OCI-LY3 (cell line): ENCODE data around the gene SDSL.

Experiments
- H2AFZ ChIP-seq: fragments of 200-600, 300-600 bp; shearing (Covaris generic); 2 replicates; pipeline ENCODE4 v1.6.0; 2014; ENCODE audit warnings: antibody characterized with exemption, low read depth, low read length
- H3K27ac ChIP-seq: fragments of 200-600, 300-600 bp; sonication (generic); 2 replicates; pipeline ENCODE4 v1.5.1; 2014; ENCODE audit warnings: mild to moderate bottlenecking, low read length, moderate library complexity, mixed read lengths
- H3K27me3 ChIP-seq: fragments of 200-600, 300-600 bp; sonication (generic); 2 replicates; pipeline ENCODE4 v1.6.1; 2014; ENCODE audit warnings: low read depth, low read length, mixed read lengths
- H3K36me3 ChIP-seq: fragments of 200-600, 300-600 bp; sonication (generic); replicated peaks from 2 replicates; pipeline ENCODE3; 2014; ENCODE audit warnings: low read depth, low read length, mixed read lengths
- H3K4me1 ChIP-seq: fragments of 300-600, 200-600 bp; sonication (generic); 2 replicates; pipeline ENCODE4 v1.6.1; 2014; ENCODE audit warnings: low read length, mixed read lengths
- H3K4me2 ChIP-seq: fragments of 200-600, 300-600 bp; sonication (generic); 2 replicates; pipeline ENCODE4 v1.6.1; 2014; ENCODE audit warnings: low read length, mixed read lengths
- H3K4me3 ChIP-seq: fragments of 300-600, 200-600 bp; sonication (generic); 2 replicates; pipeline ENCODE4 v1.5.1; 2014; ENCODE audit warnings: antibody characterized with exemption, mild to moderate bottlenecking, low read length, moderate library complexity
- H3K79me2 ChIP-seq: fragments of 300-600, 200-600 bp; shearing (Covaris generic); 2 replicates; pipeline ENCODE4 v1.6.1; 2014; ENCODE audit warnings: mild to moderate bottlenecking, low read length, mixed read lengths
- H3K9ac ChIP-seq: fragments of 300-600, 200-600 bp; shearing (Covaris generic); 2 replicates; pipeline ENCODE4 v1.6.0; 2014; ENCODE audit warnings: mild to moderate bottlenecking, low read length, moderate library complexity
- H3K9me3 ChIP-seq: fragments of 200-600, 300-600 bp; shearing (Covaris generic); 2 replicates; pipeline ENCODE4 v1.6.1; 2014; ENCODE audit warnings: low read length, mixed read lengths; ENCODE audit not compliant: insufficient read depth
- H4K20me1 ChIP-seq: fragments of 200-600, 300-600 bp; sonication (generic); 2 replicates; pipeline ENCODE4 v1.6.1; 2016; ENCODE audit warnings: low read length, mixed read lengths; ENCODE audit not compliant: insufficient read depth
- CTCF ChIP-seq: fragments of 200-600, 300-600 bp; sonication (generic); IDR thresholded peaks from 2 replicates; pipeline ENCODE4 v1.5.1; 2014; ENCODE audit warnings: antibody characterized with exemption, low read length, low read depth
- EZH2phosphoT487 ChIP-seq: fragments of 200-600 bp; shearing (Covaris generic); IDR thresholded peaks from 2 replicates; pipeline ENCODE4 v1.6.1; 2018; ENCODE audit warnings: antibody characterized with exemption, mixed run types, low read depth

SDSL gene

GRCh38 chr12:113448873-113449272, 26.7 kb downstream of the SDSL start:
- H3K4me1 ChIP-seq = no peaks in the 10 kb centered on the region
- H2AFZ ChIP-seq = no peak overlapping the region
- H3K27ac ChIP-seq = no peak overlapping the region
- no peaks in the 10 kb centered on the region for H3K9me3 ChIP-seq
- TF ChIP-seq EZH2phosphoT487 = no peak
- no peaks in the 10 kb centered on the region for H4K20me1 ChIP-seq
- no peak overlapping the region for H3K4me3 ChIP-seq
- H3K79me2 ChIP-seq = no peaks in the 10 kb centered on the region
- H3K9ac ChIP-seq = no peak overlapping the region
- H3K4me2 ChIP-seq = no peak overlapping the region
- H3K27me3 ChIP-seq = peaks cover 8% of the 10 kb centered on the region; the same call in 1 of the 2 replicates
- no peaks in the 10 kb centered on the region for H3K36me3 ChIP-seq

- Histone ChIP-seq H3K36me3 (no peaks in the 10 kb centered on the region), H3K9ac (no peak overlapping the region), H2AFZ (no peak overlapping the region), H3K4me3 (no peak overlapping the region), H3K4me1 (no peaks in the 10 kb centered on the region), H4K20me1 (no peaks in the 10 kb centered on the region), H3K27me3 (peaks cover 8% of the 10 kb centered on the region; the same call in 1 of the 2 replicates), H3K27ac (no peak overlapping the region), H3K9me3 (no peaks in the 10 kb centered on the region), H3K4me2 (no peak overlapping the region), H3K79me2 (no peaks in the 10 kb centered on the region)
- TF ChIP-seq CTCF (no peak), EZH2phosphoT487 (no peak)
Measured at GRCh38 chr12:113449299-113449698, 27.1 kb downstream of the SDSL start.

GRCh38 chr12:113449839-113450238, 27.7 kb downstream of the SDSL start:
- Histone ChIP-seq H3K79me2 (no peaks in the 10 kb centered on the region), H3K27ac (no peak overlapping the region), H3K9ac (no peak overlapping the region), H3K27me3 (peaks cover 8% of the 10 kb centered on the region; the same call in 1 of the 2 replicates), H3K4me3 (no peak overlapping the region), H3K9me3 (no peaks in the 10 kb centered on the region), H3K4me2 (no peak overlapping the region), H2AFZ (no peak overlapping the region), H3K36me3 (no peaks in the 10 kb centered on the region), H4K20me1 (no peaks in the 10 kb centered on the region), H3K4me1 (no peaks in the 10 kb centered on the region)
- TF ChIP-seq CTCF (no peak), EZH2phosphoT487 (no peak)

- Histone ChIP-seq H3K9me3 (no peaks in the 10 kb centered on the region), H2AFZ (no peak overlapping the region), H3K4me3 (no peak overlapping the region), H3K4me2 (no peak overlapping the region), H3K9ac (no peak overlapping the region), H3K27ac (no peak overlapping the region), H4K20me1 (no peaks in the 10 kb centered on the region), H3K4me1 (peaks cover 15% of the 10 kb centered on the region), H3K36me3 (no peaks in the 10 kb centered on the region), H3K27me3 (peaks cover 5% of the 10 kb centered on the region; the same call in 1 of the 2 replicates), H3K79me2 (no peaks in the 10 kb centered on the region)
- TF ChIP-seq CTCF (no peak), EZH2phosphoT487 (no peak)
Measured at GRCh38 chr12:113452458-113452857, 30.3 kb downstream of the SDSL start.
